Karpas-422 (cell line): ENCODE data around the gene DIS3L. TPM values are rescaled to one million over a fixed set of nuclear protein-coding genes. Genes with fewer than 3 reads are reported as not detected.
"Not testable (repeated sequence)": the region's sequence is repeated elsewhere in the genome, so short reads cannot be mapped to it uniquely, and the experiment has no call there.

Source experiments
- DNase-seq: peaks from one replicate; pipeline ENCODE4 v3.0.0-alpha.2; 2015
- H2AFZ ChIP-seq: fragments of 200-600 bp; sonication (generic); 2 replicates; pipeline ENCODE4 v1.6.1; 2014; ENCODE audit warnings: antibody characterized with exemption, low read length, mixed read lengths
- H3K27ac ChIP-seq: fragments of 200-600 bp; sonication (generic); 2 replicates; pipeline ENCODE4 v1.5.1; 2014; ENCODE audit warnings: mild to moderate bottlenecking, low read length, moderate library complexity
- H3K27me3 ChIP-seq: fragments of 200-600 bp; sonication (generic); 2 replicates; pipeline ENCODE4 v1.6.1; 2014; ENCODE audit warnings: low read length, mixed read lengths
- H3K36me3 ChIP-seq: fragments of 200-600 bp; sonication (generic); 2 replicates; pipeline ENCODE4 v1.6.1; 2014; ENCODE audit warnings: low read length, mixed read lengths; ENCODE audit not compliant: insufficient read depth
- H3K4me1 ChIP-seq: fragments of 200-600 bp; sonication (generic); 2 replicates; pipeline ENCODE4 v1.6.1; 2014; ENCODE audit warnings: mild to moderate bottlenecking, low read length, mixed read lengths
- H3K4me2 ChIP-seq: fragments of 200-600 bp; sonication (generic); 2 replicates; pipeline ENCODE4 v1.6.1; 2014; ENCODE audit warnings: low read length, low read depth, mild to moderate bottlenecking; ENCODE audit not compliant: poor library complexity, severe bottlenecking
- H3K4me3 ChIP-seq: fragments of 200-600 bp; sonication (generic); 2 replicates; pipeline ENCODE4 v1.5.1; 2014; ENCODE audit warnings: mild to moderate bottlenecking, antibody characterized with exemption, low read length, mixed read lengths
- H3K79me2 ChIP-seq: fragments of 200-600 bp; sonication (generic); 2 replicates; pipeline ENCODE4 v1.6.1; 2014; ENCODE audit warnings: mild to moderate bottlenecking, low read length, mixed read lengths
- H3K9ac ChIP-seq: fragments of 200-600 bp; sonication (generic); 2 replicates; pipeline ENCODE4 v1.6.0; 2014; ENCODE audit warnings: low read length
- H3K9me2 ChIP-seq: fragments of 200-600 bp; sonication (generic), shearing (Covaris generic); replicated peaks from 2 replicates; pipeline ENCODE4 v1.6.0; 2014; ENCODE audit warnings: mild to moderate bottlenecking, low read length, moderate library complexity; ENCODE audit not compliant: insufficient read depth
- H3K9me3 ChIP-seq: fragments of 300-700, 200-600 bp; sonication (generic); 2 replicates; pipeline ENCODE4 v1.6.1; 2014; ENCODE audit warnings: low read length, mixed read lengths
- H4K20me1 ChIP-seq: fragments of 200-600 bp; sonication (generic); 2 replicates; pipeline ENCODE4 v1.6.1; 2014; ENCODE audit warnings: mild to moderate bottlenecking, antibody characterized with exemption, low read length, low read depth; ENCODE audit not compliant: insufficient read depth
- total RNA-seq: library from RNA; depleted of rRNA; stranded (reverse); fragments of >200 nt; shearing (Covaris generic); gene quantifications from 2 replicates; pipeline ENCODE4 v1.2.3, GENCODE V29; 2014; ENCODE audit warnings: low replicate concordance

DIS3L gene
- total RNA-seq, 1 experiment from 2014 or later = 40.2 TPM

DNA sequence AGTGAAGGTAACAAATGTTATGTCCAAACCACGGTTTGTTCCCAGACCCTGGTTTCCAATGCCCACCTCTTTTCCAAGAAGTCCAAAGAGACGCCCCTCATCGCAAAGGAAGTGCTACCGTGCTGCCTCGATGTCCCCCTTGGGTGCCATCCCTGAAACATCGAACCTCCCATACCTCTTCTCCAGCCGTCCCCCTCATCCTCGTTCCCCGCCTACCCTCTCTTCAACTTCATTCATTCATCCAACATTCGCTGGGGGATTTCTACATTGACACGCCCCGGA lies 62.6 kb downstream of the DIS3L start:
- H2AFZ ChIP-seq = peak overlapping the region; percentile 74; the same call in 1 of the 2 replicates
- peak overlapping the region; percentile 65 for H3K27ac ChIP-seq
- H4K20me1 ChIP-seq = no peaks in the 10 kb centered on the region
- no peaks in the 10 kb centered on the region for H3K9me3 ChIP-seq
- H3K79me2 ChIP-seq = peaks cover 34% of the 10 kb centered on the region
- peaks cover 8% of the 10 kb centered on the region; the same call in 1 of the 2 replicates for H3K36me3 ChIP-seq
- H3K4me2 ChIP-seq = peak overlapping the region; percentile 84
- no peaks in the 10 kb centered on the region for H3K27me3 ChIP-seq
- peak overlapping the region; percentile 85 for H3K4me3 ChIP-seq
- H3K4me1 ChIP-seq = peaks cover 30% of the 10 kb centered on the region
- H3K9me2 ChIP-seq = no peaks in the 10 kb centered on the region
- peak overlapping the region; percentile 86 for H3K9ac ChIP-seq
- no peak for DNase-seq

GRCh38 chr15:66356359-66357236 lies 63.2 kb downstream of the DIS3L start, which contains the start of gene TIPIN:
Gene TIPIN, minus strand, starts transcription at chr15:66356685. Its CDS starts 3,738 bp downstream, at chr15:66352947.
- H4K20me1 ChIP-seq = no peaks in the 10 kb centered on the region
- peaks cover 8% of the 10 kb centered on the region; the same call in 1 of the 2 replicates for H3K36me3 ChIP-seq
- H3K79me2 ChIP-seq = peaks cover 34% of the 10 kb centered on the region
- H3K9ac ChIP-seq = peak within 1 kb of the TSS; percentile 86
- peak; percentile 100 for DNase-seq
- peak within 1 kb of the TSS; percentile 74; the same call in 1 of the 2 replicates for H2AFZ ChIP-seq
- H3K4me3 ChIP-seq = peak within 1 kb of the TSS; percentile 85
- H3K9me2 ChIP-seq = no peaks in the 10 kb centered on the region
- no peaks in the 10 kb centered on the region for H3K9me3 ChIP-seq
- H3K4me2 ChIP-seq = peak within 1 kb of the TSS; percentile 84
- peak within 1 kb of the TSS; percentile 65 for H3K27ac ChIP-seq
- H3K4me1 ChIP-seq = peaks cover 30% of the 10 kb centered on the region
- no peaks in the 10 kb centered on the region for H3K27me3 ChIP-seq

DNA sequence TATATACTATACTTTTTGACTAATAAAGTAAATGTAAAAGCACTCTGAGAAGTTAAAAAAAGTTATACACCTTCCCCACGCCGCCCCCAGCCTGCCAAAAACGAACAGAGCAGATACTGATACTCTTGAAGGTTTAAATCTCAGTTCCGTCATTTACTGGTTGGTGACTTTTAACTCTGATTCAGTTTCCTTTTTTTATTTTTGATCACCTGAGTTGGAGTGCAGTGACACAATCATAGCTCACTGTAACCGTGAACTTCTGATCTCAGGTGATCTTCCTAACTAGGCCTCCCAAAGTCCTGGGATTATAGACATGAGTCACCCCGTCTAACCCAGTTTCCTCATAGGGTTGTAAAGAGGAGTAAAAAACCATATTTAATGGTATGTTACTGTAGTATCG lies 66.4 kb downstream of the DIS3L start:
- Histone ChIP-seq H3K4me3 (no peak overlapping the region), H3K36me3 (no peaks in the 10 kb centered on the region), H3K9me2 (no peaks in the 10 kb centered on the region), H3K27ac (no peak overlapping the region), H3K79me2 (peaks cover 17% of the 10 kb centered on the region), H3K27me3 (no peaks in the 10 kb centered on the region), H3K4me2 (peak overlapping the region; percentile 30), H3K4me1 (peaks cover 25% of the 10 kb centered on the region), H3K9ac (peak overlapping the region; percentile 45), H3K9me3 (no peaks in the 10 kb centered on the region), H2AFZ (peak overlapping the region; percentile 86), H4K20me1 (no peaks in the 10 kb centered on the region)
- DNase-seq = peak; percentile 51

GRCh38 chr15:66361745-66362460 lies 68.5 kb downstream of the DIS3L start:
- H3K4me2 ChIP-seq, H4K20me1 ChIP-seq, H3K36me3 ChIP-seq, H2AFZ ChIP-seq, H3K79me2 ChIP-seq, H3K9ac ChIP-seq, H3K27me3 ChIP-seq, DNase-seq, H3K27ac ChIP-seq, H3K4me3 ChIP-seq, H3K9me2 ChIP-seq, H3K9me3 ChIP-seq: not testable (repeated sequence)
- H3K4me1 ChIP-seq = peaks cover 13% of the 10 kb centered on the region

DNA sequence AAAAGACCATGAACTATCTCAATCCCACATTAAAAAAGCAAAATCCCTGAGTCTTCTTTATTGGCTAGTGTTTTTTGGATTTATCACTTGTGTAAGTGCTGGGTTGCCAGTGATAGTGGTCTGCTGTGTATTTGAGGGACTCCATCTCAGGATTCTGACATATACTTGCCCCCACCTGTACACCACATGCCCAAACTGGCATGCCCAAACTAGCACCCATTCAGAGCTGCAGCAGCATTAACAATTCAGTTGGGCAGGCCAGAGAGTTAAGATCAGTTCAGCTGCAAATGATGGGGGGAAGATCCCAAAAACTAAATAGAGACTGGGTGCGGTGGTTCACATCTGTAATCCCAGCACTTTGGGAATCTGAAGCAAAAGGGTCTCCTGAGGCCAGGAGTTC lies 69.4 kb downstream of the DIS3L start:
- Histone ChIP-seq H3K9me2 (no peaks in the 10 kb centered on the region), H3K4me2 (no peak overlapping the region), H4K20me1 (no peaks in the 10 kb centered on the region), H3K9ac (no peak overlapping the region), H3K27me3 (no peaks in the 10 kb centered on the region), H3K27ac (no peak overlapping the region), H3K36me3 (no peaks in the 10 kb centered on the region), H3K79me2 (no peaks in the 10 kb centered on the region), H3K4me3 (no peak overlapping the region), H2AFZ (no peak overlapping the region), H3K9me3 (no peaks in the 10 kb centered on the region), H3K4me1 (peaks cover 9% of the 10 kb centered on the region)
- DNase-seq = no peak

DNA sequence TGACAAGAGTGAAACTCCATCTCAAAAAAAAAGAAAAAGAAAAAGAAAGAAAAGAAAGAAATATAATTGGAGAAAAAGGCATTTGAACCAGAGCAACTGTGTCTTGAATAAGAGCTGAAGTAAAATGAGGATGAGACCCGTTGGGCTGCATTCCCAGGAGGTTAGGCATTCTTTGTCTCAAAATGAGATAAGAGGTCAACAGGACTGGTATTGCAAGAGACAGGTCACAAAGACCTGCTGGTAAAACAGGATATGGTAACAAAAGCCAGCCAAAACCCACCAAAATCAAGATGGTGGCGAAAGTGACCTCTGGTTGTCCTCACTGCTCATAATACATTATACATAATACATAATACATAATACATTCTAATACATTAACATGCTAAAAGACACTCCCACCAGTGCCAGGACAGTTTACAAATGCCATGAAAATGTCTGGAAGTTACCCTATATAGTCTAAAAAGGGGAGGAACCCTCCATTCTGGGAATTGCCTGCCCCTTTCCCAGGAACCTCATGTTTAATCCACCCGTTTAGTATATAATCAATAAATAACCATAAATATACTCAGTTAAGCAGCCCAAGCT lies 71.7 kb downstream of the DIS3L start:
- Histone ChIP-seq H3K9ac (no peak overlapping the region), H3K27me3 (no peaks in the 10 kb centered on the region)
- DNase-seq = no peak

GRCh38 chr15:66369773-66370651 lies 76.6 kb downstream of the DIS3L start:
- no peaks in the 10 kb centered on the region for H3K79me2 ChIP-seq
- H3K27ac ChIP-seq = no peak overlapping the region
- no peaks in the 10 kb centered on the region for H3K27me3 ChIP-seq
- no peaks in the 10 kb centered on the region for H4K20me1 ChIP-seq
- H3K4me3 ChIP-seq = no peak overlapping the region
- DNase-seq = no peak
- H3K9me3 ChIP-seq = no peaks in the 10 kb centered on the region
- no peaks in the 10 kb centered on the region for H3K9me2 ChIP-seq
- peak overlapping the region; percentile 25 for H3K4me2 ChIP-seq
- peaks cover 11% of the 10 kb centered on the region for H3K4me1 ChIP-seq
- peak overlapping the region; percentile 6; the same call in 1 of the 2 replicates for H2AFZ ChIP-seq
- H3K36me3 ChIP-seq = no peaks in the 10 kb centered on the region
- H3K9ac ChIP-seq = peak overlapping the region; percentile 4; the same call in 1 of the 2 replicates

More for the DNA sequence above, 71.7 kb downstream of the DIS3L start:
- H4K20me1 ChIP-seq = no peaks in the 10 kb centered on the region
- H3K79me2 ChIP-seq = no peaks in the 10 kb centered on the region
- H3K9me2 ChIP-seq = no peaks in the 10 kb centered on the region
- H3K4me2 ChIP-seq = no peak overlapping the region
- no peak overlapping the region for H3K27ac ChIP-seq
- no peak overlapping the region for H2AFZ ChIP-seq
- peaks cover 6% of the 10 kb centered on the region for H3K4me1 ChIP-seq
- H3K36me3 ChIP-seq = no peaks in the 10 kb centered on the region
- H3K4me3 ChIP-seq = no peak overlapping the region
- H3K9me3 ChIP-seq = no peaks in the 10 kb centered on the region
